RWPE1 (cell line): ENCODE results near the gene NTSR1.

Experiments used
- CTCF ChIA-PET: fragments of 350-600 bp; sonication (Branson Sonifier 250); formaldehyde crosslinking; extraction: SDS; loops from one replicate; lab custom pipeline; 2021; lab: Yijun Ruan, JAX
- POLR2A ChIA-PET: fragments of 400-600 bp; formaldehyde crosslinking; extraction: SDS; loops from one replicate; lab custom pipeline; 2020; ENCODE audit warnings: antibody characterized with exemption; ENCODE audit not compliant: low non-redundant PET; lab: Yijun Ruan, JAX
- DNase-seq: peaks from one replicate; pipeline ENCODE4 v3.0.0; 2012; ENCODE audit warnings: low spot score
- H3K27ac ChIP-seq: fragments of 450-650 bp; 2 replicates; pipeline ENCODE4 v1.5.1; 2017
- TF ChIP-seq, protein P1 (sequence below): fragments of 450-650 bp; conservative IDR thresholded peaks from 2 replicates; pipeline ENCODE4 v1.5.1; 2017; ENCODE audit warnings: low read depth, mild to moderate bottlenecking

The NTSR1 gene

DNA sequence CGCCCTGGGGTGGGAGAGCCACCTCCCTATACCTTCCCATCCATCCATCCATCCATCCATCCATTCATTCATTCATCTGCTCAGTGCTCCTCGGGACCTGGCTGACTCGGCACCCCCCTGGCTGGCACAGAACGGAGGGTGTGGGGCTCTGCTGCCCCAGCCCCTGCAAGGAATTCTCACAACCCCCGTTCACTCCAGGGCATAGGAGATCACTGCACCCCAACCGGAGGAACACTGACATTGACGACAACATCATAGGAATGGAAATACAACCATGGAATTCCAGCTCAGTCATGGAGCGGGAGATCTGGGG lies 59.6 kb downstream of the NTSR1 start:
- H3K27ac ChIP-seq = peak overlapping the region; percentile 99
- TF ChIP-seq, protein P1, sequence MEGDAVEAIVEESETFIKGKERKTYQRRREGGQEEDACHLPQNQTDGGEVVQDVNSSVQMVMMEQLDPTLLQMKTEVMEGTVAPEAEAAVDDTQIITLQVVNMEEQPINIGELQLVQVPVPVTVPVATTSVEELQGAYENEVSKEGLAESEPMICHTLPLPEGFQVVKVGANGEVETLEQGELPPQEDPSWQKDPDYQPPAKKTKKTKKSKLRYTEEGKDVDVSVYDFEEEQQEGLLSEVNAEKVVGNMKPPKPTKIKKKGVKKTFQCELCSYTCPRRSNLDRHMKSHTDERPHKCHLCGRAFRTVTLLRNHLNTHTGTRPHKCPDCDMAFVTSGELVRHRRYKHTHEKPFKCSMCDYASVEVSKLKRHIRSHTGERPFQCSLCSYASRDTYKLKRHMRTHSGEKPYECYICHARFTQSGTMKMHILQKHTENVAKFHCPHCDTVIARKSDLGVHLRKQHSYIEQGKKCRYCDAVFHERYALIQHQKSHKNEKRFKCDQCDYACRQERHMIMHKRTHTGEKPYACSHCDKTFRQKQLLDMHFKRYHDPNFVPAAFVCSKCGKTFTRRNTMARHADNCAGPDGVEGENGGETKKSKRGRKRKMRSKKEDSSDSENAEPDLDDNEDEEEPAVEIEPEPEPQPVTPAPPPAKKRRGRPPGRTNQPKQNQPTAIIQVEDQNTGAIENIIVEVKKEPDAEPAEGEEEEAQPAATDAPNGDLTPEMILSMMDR = no peak
- DNase-seq = no peak
- ChIA-PET POLR2A (no interaction called here), CTCF (interaction anchor here (1.0 kb wide), 1 partner anchor 23 kb away, joined by 3 read pairs; no protein-coding TSS in a partner anchor)

DNA sequence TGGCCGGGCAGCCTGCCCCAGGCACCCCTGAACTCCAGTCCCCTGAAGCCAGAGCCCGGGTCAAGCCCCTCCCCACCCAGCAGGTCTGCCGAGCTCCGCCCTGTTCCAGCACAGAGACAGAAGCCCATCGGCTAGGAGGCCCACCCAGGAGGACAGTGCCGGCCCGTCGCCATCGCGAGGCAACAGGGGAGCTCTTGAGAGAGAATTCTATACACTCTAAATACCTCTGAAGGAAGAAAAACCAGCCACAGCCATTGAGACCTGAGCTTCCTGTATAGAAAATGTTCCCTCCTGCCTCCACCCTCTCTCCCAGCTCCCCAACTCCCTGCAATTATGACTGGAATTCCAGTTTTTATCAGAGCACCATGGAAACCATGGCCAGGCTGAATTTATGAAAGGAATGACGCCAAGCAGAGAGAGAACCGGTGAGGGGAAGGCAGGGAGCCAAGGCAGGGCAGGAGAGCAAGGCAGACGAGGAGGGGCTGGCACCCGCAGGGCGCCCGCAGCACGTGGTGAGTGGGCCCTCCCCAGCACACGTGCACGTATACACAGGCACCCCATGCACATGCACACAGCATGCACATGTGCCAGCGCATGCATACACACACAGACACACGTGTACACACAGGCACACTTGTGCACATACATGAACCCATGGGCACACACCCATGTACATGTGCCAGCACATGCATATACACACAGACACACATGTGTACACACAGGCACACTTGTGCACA lies 60.1 kb downstream of the NTSR1 start:
- POLR2A ChIA-PET = no interaction called here

DNA sequence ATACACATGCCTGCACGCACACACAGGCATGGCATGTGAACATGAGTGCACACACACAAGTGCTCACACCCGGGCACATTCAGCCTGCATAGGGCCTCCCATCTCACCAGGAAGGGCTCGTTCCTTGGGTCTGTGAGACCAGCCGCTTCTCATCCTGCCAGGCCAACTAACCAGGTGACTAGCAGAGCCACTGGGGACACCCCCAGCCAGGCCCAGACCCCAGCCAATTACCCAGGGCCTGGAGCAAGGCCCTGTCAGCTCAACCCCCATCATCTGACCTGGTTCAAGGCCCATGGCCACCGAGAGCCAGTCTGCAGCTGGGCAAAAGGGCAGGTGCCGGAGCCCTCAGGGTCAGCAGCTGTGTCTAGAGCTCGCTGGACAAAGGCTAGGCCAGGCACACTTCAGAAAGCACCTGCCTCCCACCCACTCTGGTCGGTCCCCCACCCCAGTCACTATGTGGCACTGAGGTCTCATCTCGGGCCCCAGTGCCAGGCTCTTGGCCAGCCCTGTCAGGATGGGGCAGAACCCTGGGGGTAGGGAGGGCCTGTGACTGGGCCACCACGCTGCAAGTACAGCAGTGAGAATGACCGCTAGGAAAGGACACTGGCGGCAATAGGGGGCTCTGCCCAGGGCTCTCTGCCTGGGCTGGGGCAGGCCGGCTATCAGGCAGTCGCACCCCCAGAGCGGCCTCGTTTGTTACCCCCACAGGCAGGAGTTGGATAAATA lies 60.9 kb downstream of the NTSR1 start:
- CTCF ChIA-PET = interaction anchor here (1.0 to 1.3 kb wide), 2 partner anchors 22 to 61 kb away, joined by 3 read pairs; partner anchors contain the start of gene NTSR1
- POLR2A ChIA-PET = no interaction called here
- peak overlapping the region; percentile 99 for H3K27ac ChIP-seq
- TF ChIP-seq, protein P1 = no peak
- DNase-seq = no peak

More for the DNA sequence above, 60.1 kb downstream of the NTSR1 start:
- TF ChIP-seq, protein P1 = no peak
- CTCF ChIA-PET = interaction anchor here (1.0 to 1.3 kb wide), 2 partner anchors 22 to 60 kb away, joined by 3 read pairs; partner anchors contain the start of gene NTSR1
- peak; percentile 73 for DNase-seq
- peak overlapping the region; percentile 99 for H3K27ac ChIP-seq

DNA sequence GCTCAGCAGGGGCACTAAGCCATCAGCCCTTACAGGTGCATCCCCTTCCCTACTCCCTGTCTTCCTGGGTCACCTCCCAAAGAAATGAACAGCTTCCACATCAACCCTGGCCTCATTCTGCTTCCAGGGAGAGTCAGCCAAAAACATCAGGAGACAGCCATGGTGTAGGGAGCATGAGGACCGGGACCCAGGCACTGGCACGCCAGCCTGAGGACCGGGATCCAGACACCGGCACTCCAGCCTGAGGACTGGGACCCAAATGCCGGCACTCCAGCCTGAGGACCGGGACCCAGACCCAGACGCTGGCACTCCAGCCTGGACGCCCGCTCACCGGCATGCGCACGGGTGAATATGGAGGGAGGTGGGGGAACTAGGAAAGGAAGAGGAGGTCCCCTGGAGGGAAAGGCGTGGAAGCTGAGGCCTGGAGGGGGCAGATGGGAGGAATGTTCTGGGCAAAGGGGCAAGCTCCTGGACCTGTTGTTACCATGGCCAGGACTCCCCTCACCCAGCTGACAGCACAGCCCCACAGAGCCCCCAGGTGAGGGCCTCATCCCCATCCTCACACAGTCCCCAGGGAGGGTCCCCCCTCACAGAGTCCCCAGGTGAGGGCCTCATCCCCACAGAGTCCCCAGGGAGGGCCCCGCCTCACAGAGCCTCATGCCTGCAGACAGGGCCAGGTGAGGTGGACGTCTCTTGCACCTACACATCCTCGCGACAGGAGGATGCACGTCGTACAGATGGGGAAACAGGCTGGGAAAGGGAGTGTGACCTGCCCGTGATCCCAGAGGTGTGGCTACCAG lies 61.7 kb downstream of the NTSR1 start:
- DNase-seq = no peak
- ChIA-PET POLR2A (interaction anchor here (0.6 kb wide), 1 partner anchor 10 kb away, joined by 5 read pairs; no protein-coding TSS in a partner anchor), CTCF (interaction anchor here (0.7 to 1.3 kb wide), 3 partner anchors 31 to 395 kb away, joined by 3 to 6 read pairs (median 3); partner anchors contain the start of gene NTSR1)
- TF ChIP-seq, protein P1 = no peak
- peak overlapping the region; percentile 99 for H3K27ac ChIP-seq

DNA sequence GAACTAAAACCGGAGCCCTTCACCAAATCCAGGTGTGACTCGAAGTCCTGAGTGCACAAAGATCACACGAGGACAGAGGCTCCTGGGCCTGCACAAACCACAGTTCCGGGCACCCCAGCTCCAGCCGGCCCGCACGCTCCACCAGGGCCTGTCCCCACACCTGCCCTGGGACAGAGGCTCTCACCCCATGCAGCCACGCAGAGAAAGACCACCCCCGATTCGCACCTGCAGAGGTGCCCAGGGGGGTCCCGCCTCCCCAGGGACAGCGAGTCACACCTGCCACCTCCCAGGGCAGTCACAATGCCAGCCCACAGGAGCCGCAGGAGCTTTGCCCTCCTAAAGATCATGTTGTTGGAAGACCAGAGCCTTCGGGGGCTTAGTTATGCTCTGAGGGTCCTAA lies 62.3 kb downstream of the NTSR1 start:
- DNase-seq = no peak
- POLR2A ChIA-PET = interaction anchor here (0.6 kb wide), 2 partner anchors 11 to 60 kb away, joined by 3 to 5 read pairs; no protein-coding TSS in a partner anchor
- TF ChIP-seq, protein P1 = no peak
- H3K27ac ChIP-seq = peak overlapping the region; percentile 99
- CTCF ChIA-PET = interaction anchor here (0.7 to 1.1 kb wide), 2 partner anchors 31 to 395 kb away, joined by 3 to 6 read pairs; no protein-coding TSS in a partner anchor
